Right lobe of liver (tissue), 6 donors: Measurements from ENCODE around the gene IREB2. TPM values are rescaled to one million over a fixed set of nuclear protein-coding genes. Genes with fewer than 3 reads are reported as not detected.

Experiments used
- ATAC-seq, 4 donors: fragments of 200-7000 bp; cut with Tn5 transposase; one replicate each; pipeline ENCODE4 v1.9.1; 2020; ENCODE audit warnings: mild to moderate bottlenecking in 4 of 4, moderate library complexity in 4 of 4
- DNase-seq, 3 donors: peaks; one replicate each; pipeline ENCODE4 v3.0.0-alpha.2; 2020
- H3K27ac ChIP-seq, 3 donors: fragments of 200-600 bp; one replicate each; pipeline ENCODE4 v1.8.0; 2022
- H3K27me3 ChIP-seq, 2 donors: fragments of 200-600 bp; one replicate each; pipeline ENCODE4 v1.8.0; 2022
- H3K36me3 ChIP-seq, 4 donors: fragments of 200-600 bp; sonication (generic) in 1 of 4; one replicate each; pipeline versions ENCODE4 v1.5.1 to v1.8.0; 2017 to 2022; ENCODE audit warnings: control low read depth in 1 of 4
- H3K4me1 ChIP-seq, 4 donors: fragments of 200-600 bp; sonication (generic) in 1 of 4; one replicate each; pipeline versions ENCODE4 v1.5.1 to v1.8.0; 2017 to 2022; ENCODE audit warnings: control low read depth in 1 of 4
- H3K4me3 ChIP-seq, 3 donors: fragments of 200-600 bp; one replicate each; pipeline ENCODE4 v1.8.0; 2022
- H3K9me3 ChIP-seq, 4 donors: fragments of 200-600 bp; sonication (generic) in 1 of 4; one replicate each; pipeline versions ENCODE4 v1.5.1 to v1.8.0; 2017 to 2022; ENCODE audit warnings: control low read depth in 1 of 4
- POLR2A ChIP-seq: fragments of 450-650 bp; IDR thresholded peaks from one replicate; pipeline ENCODE4 v1.6.1; 2017; ENCODE audit warnings: antibody characterized with exemption, mild to moderate bottlenecking
- WGBS: methylation state at CpG from one replicate; pipeline ENCODE4 v1.1.6; 2018; ENCODE audit warnings: low coverage, low lambda C conversion rate; ENCODE audit not compliant: insufficient coverage; ENCODE audit errors: missing lambda C conversion rate; 5-methylcytosine and 5-hydroxymethylcytosine counted together
- intact Hi-C, 2 donors: fragments of 100-400 bp; cut with DNase I; formaldehyde crosslinking; loops; one replicate each; pipeline versions ENCODE4 v1.11.2 to v1.14.1; 2022
- total RNA-seq, 6 experiments: library from RNA; depleted of rRNA in 2 of 6; stranded (reverse); fragments of >200 nt in 2 of 6; fragmentation: NEBNext Ultra II Directional in 3 of 6; extraction: Animal tissue kit (Norgen Biotek cat#: 25700) in 3 of 6; gene quantifications; one replicate each; pipeline versions ENCODE4 v1.1.0 to v1.2.4, GENCODE V29; 2016 to 2023
- TF ChIP-seq, protein P1 (sequence below), 4 donors: fragments of 200-600 bp in 3 of 4; fragments of 450-650 bp in 1 of 4; IDR thresholded peaks; one replicate each; pipeline versions ENCODE4 v1.5.1 to v1.8.0; 2016 to 2022; ENCODE audit warnings: antibody characterized with exemption in 4 of 4, mild to moderate bottlenecking in 2 of 4
- donor health status: DM: no; HTN: yes; CAD: no.
- donor health status: DM: no; HTN: no; CAD: no.
- donor health status: DM: no; HTN: no; CAD: no.
- donor health status: DM: no; HTN: yes; CAD: no.
- donor health status: DM: no; HTN: yes; CAD: no.

The IREB2 gene
- total RNA-seq, 6 experiments from 2014 or later = 17.1 to 36.2 (median 25.6) TPM

- Histone ChIP-seq H3K4me1 (peaks cover 0 to 12% (median 2%) of the 10 kb centered on the region in 4 donors), H3K27ac (no peak overlapping the region), H3K4me3 (no peak overlapping the region), H3K27me3 (no peaks in the 10 kb centered on the region), H3K36me3 (no peaks in the 10 kb centered on the region), H3K9me3 (no peaks in the 10 kb centered on the region)
- no peak for TF ChIP-seq POLR2A
- TF ChIP-seq, protein P1, sequence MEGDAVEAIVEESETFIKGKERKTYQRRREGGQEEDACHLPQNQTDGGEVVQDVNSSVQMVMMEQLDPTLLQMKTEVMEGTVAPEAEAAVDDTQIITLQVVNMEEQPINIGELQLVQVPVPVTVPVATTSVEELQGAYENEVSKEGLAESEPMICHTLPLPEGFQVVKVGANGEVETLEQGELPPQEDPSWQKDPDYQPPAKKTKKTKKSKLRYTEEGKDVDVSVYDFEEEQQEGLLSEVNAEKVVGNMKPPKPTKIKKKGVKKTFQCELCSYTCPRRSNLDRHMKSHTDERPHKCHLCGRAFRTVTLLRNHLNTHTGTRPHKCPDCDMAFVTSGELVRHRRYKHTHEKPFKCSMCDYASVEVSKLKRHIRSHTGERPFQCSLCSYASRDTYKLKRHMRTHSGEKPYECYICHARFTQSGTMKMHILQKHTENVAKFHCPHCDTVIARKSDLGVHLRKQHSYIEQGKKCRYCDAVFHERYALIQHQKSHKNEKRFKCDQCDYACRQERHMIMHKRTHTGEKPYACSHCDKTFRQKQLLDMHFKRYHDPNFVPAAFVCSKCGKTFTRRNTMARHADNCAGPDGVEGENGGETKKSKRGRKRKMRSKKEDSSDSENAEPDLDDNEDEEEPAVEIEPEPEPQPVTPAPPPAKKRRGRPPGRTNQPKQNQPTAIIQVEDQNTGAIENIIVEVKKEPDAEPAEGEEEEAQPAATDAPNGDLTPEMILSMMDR (IDR thresholded peaks at IDR 0.05) = no peak
- DNase-seq = peak in 1 of 3 donors; percentile 15
- no peak for ATAC-seq
- intact Hi-C loops = no loop called here
- 78% methylated on average over 3 of the region's 3 CpGs for WGBS
Measured at GRCh38 chr15:78394026-78394425, 44.0 kb upstream of the IREB2 start.

DNA sequence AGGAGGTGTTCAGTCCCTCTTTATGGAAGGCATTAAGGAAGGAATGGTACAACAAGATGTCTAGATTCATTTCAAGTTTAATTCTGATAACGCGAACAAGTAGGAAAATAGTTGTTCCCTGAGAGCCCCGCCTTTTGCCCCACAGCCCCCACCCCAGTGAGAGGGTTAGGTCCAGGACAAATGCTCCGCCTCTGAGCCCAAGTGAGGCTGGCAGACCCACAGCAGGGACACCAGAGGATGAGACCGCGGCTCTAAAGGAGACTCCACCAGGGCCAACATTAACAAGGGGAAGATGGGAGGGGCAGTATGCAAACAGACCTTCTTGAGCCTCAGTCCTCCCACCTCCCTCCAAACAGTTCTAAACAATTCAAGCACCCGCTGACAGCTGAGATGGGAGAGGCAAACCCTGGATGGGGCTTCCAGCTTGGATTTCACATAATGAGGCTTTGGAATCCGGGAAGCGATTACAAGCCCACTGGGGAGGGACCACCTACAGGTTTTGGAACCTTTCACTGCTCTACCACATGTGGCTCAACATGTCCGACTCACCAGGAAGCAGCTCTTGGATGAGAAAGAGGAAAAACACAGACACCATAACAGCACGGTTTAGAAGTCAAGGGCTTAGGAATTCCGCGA is 42.9 kb upstream of the IREB2 start:
- TF ChIP-seq POLR2A = no peak
- TF ChIP-seq, protein P1 (IDR thresholded peaks at IDR 0.05) = no peak
- no peak overlapping the region for H3K4me3 ChIP-seq
- H3K27me3 ChIP-seq = no peaks in the 10 kb centered on the region
- ATAC-seq = no peak
- H3K27ac ChIP-seq = no peak overlapping the region
- DNase-seq = peak in 1 of 3 donors; percentile 21
- intact Hi-C loops = no loop called here
- WGBS = 78% methylated on average over 5 of the region's 13 CpGs
- H3K9me3 ChIP-seq = no peaks in the 10 kb centered on the region
- no peaks in the 10 kb centered on the region for H3K36me3 ChIP-seq
- peaks cover 0 to 12% (median 2%) of the 10 kb centered on the region in 4 donors for H3K4me1 ChIP-seq

GRCh38 chr15:78396186-78396814 is 41.7 kb upstream of the IREB2 start:
- H3K36me3 ChIP-seq = no peaks in the 10 kb centered on the region
- no peak for TF ChIP-seq POLR2A
- TF ChIP-seq, protein P1 (IDR thresholded peaks at IDR 0.05) = no peak
- H3K4me1 ChIP-seq = peaks cover 0 to 12% (median 2%) of the 10 kb centered on the region in 4 donors
- no peaks in the 10 kb centered on the region for H3K9me3 ChIP-seq
- DNase-seq = peak in 1 of 3 donors; percentile 23
- ATAC-seq = no peak
- WGBS = 92% methylated on average over 2 of the region's 9 CpGs
- intact Hi-C loops = no loop called here
- no peaks in the 10 kb centered on the region for H3K27me3 ChIP-seq
- no peak overlapping the region for H3K4me3 ChIP-seq
- H3K27ac ChIP-seq = no peak overlapping the region

DNA sequence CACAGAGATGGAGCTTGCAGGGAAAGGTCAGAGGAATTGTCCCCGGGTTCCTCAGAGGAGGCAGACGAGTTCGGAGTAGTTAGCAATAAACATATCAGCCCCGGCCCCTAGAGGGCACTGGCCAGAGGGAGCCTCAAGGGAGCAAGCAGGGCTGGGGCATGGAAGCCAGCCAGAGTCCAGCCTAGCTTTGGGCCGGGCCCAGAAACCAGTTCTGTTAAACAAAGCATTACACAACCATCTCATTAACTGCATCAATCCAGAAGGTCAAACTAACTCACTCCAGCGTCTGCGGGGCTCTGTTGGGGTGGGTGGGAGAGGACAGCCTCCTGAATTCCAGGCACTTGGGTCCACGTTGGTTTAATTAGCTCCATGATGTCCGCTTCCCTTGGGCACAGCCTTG is 41.0 kb upstream of the IREB2 start:
- H3K27ac ChIP-seq = peak overlapping the region in 2 of 3 donors; percentile 35 to 68
- H3K36me3 ChIP-seq = no peaks in the 10 kb centered on the region
- peaks cover 0 to 12% (median 2%) of the 10 kb centered on the region in 4 donors for H3K4me1 ChIP-seq
- WGBS = 33% methylated on average over 9 of the region's 9 CpGs
- ATAC-seq (peak; percentile 97 to 99 (median 98)), DNase-seq (peak; percentile 89 to 96 (median 96))
- TF ChIP-seq POLR2A = no peak
- TF ChIP-seq, protein P1 (IDR thresholded peaks at IDR 0.05) = peak; percentile 57 to 78 (median 69)
- intact Hi-C loops = no loop called here
- H3K4me3 ChIP-seq = no peak overlapping the region
- H3K9me3 ChIP-seq = no peaks in the 10 kb centered on the region
- H3K27me3 ChIP-seq = no peaks in the 10 kb centered on the region
